ENCODE measurements around the gene MARCHF9.

DNA sequence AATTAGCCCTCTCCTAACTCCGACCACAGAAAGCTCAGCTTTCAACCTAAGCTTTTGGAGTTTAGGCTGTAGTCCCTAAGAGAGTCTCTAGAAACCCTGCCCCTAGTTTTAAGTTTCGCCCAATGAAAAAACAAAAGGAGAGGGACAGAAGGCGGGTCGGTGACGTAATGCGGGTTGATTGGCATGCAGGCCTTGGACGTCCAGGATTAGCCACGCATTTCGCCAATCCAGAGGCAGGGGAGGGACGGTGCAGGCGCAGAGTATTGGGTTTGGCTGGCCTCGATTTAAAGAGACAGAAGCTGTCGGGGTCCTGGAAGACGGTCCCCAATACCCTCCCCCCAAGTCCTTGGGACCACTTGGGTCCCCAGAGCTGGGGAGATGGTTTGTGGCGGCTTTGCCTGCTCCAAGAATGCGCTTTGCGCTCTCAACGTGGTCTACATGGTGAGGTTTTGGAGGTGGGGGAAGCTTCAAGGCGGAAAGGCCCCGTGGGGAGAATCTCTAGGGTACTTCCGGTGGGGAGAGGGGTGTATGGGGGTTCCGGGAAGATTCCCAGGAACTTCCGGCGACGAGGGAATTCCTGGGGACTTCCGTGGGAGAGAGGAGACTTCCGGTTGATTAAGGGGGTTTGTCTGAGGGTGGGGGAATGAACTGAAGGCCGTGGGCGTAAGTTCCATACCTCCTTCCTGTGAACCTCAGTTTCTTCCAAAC, 10.0 kb upstream of the MARCHF9 start, which contains the start of gene TSPAN31:
- TF ChIP-seq, protein P1, sequence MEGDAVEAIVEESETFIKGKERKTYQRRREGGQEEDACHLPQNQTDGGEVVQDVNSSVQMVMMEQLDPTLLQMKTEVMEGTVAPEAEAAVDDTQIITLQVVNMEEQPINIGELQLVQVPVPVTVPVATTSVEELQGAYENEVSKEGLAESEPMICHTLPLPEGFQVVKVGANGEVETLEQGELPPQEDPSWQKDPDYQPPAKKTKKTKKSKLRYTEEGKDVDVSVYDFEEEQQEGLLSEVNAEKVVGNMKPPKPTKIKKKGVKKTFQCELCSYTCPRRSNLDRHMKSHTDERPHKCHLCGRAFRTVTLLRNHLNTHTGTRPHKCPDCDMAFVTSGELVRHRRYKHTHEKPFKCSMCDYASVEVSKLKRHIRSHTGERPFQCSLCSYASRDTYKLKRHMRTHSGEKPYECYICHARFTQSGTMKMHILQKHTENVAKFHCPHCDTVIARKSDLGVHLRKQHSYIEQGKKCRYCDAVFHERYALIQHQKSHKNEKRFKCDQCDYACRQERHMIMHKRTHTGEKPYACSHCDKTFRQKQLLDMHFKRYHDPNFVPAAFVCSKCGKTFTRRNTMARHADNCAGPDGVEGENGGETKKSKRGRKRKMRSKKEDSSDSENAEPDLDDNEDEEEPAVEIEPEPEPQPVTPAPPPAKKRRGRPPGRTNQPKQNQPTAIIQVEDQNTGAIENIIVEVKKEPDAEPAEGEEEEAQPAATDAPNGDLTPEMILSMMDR (IDR thresholded peaks at IDR 0.05), result no peak
- TF ChIP-seq EZH2 (IDR thresholded peaks at IDR 0.05; ENCODE audit: borderline replicate concordance, insufficient read depth, low read depth, low read length, poor library complexity, severe bottlenecking), result no peak
